Stomach smooth muscle (tissue), 2 donors: ENCODE data around the gene PDS5A.
"Not testable (repeated sequence)": the region's sequence is repeated elsewhere in the genome, so short reads cannot be mapped to it uniquely, and the experiment has no call there.

Source experiments
- H3K27ac ChIP-seq: one replicate; pipeline ENCODE4 v1.7.0; 2013; ENCODE audit warnings: mild to moderate bottlenecking, low read length, inconsistent platforms
- H3K27me3 ChIP-seq, 2 donors: one replicate each; pipeline ENCODE4 v1.7.0; 2013; ENCODE audit warnings: low read length in 2 of 2; ENCODE audit not compliant: insufficient read depth in 2 of 2, control insufficient read depth in 1 of 2
- H3K36me3 ChIP-seq, 2 donors: one replicate each; pipeline ENCODE4 v1.7.0; 2013; ENCODE audit warnings: low read length in 2 of 2; ENCODE audit not compliant: control insufficient read depth in 2 of 2, insufficient read depth in 2 of 2
- H3K4me1 ChIP-seq: one replicate; pipeline ENCODE4 v1.7.0; 2013; ENCODE audit warnings: low read length; ENCODE audit not compliant: control insufficient read depth, insufficient read depth
- H3K4me3 ChIP-seq, 2 donors: one replicate each; pipeline ENCODE4 v1.7.0; 2013; ENCODE audit warnings: low read length in 2 of 2
- H3K9ac ChIP-seq, 2 donors: one replicate each; pipeline ENCODE4 v1.7.0; 2013; ENCODE audit warnings: low read length in 2 of 2, mild to moderate bottlenecking in 1 of 2
- H3K9me3 ChIP-seq, 2 donors: one replicate each; pipeline ENCODE4 v1.7.0; 2013; ENCODE audit warnings: low read length in 2 of 2; ENCODE audit not compliant: control insufficient read depth in 2 of 2
- donor health status: healthy.
- donor health status: Pancreatic carcinoma.

Gene PDS5A

GRCh38 chr4:39994406-39994805 is 16.7 kb upstream of the PDS5A start:
- Histone ChIP-seq H3K9ac (no peak overlapping the region), H3K27me3 (no peaks in the 10 kb centered on the region), H3K4me3 (no peak overlapping the region), H3K9me3 (no peaks in the 10 kb centered on the region), H3K36me3 (no peaks in the 10 kb centered on the region), H3K27ac (no peak overlapping the region), H3K4me1 (no peaks in the 10 kb centered on the region)

GRCh38 chr4:39989381-39989780 is 11.7 kb upstream of the PDS5A start:
- H3K36me3 ChIP-seq, H3K9me3 ChIP-seq, H3K27ac ChIP-seq, H3K4me1 ChIP-seq, H3K9ac ChIP-seq, H3K4me3 ChIP-seq, H3K27me3 ChIP-seq: not testable (repeated sequence)

- H3K4me3 ChIP-seq: no peak overlapping the region
- no peak overlapping the region for H3K9ac ChIP-seq
- no peaks in the 10 kb centered on the region for H3K4me1 ChIP-seq
- no peaks in the 10 kb centered on the region for H3K27me3 ChIP-seq
- no peak overlapping the region for H3K27ac ChIP-seq
- no peaks in the 10 kb centered on the region for H3K9me3 ChIP-seq
- no peaks in the 10 kb centered on the region for H3K36me3 ChIP-seq
These were observed 9.8 kb upstream of the PDS5A start for GRCh38 chr4:39987485-39987884.

DNA sequence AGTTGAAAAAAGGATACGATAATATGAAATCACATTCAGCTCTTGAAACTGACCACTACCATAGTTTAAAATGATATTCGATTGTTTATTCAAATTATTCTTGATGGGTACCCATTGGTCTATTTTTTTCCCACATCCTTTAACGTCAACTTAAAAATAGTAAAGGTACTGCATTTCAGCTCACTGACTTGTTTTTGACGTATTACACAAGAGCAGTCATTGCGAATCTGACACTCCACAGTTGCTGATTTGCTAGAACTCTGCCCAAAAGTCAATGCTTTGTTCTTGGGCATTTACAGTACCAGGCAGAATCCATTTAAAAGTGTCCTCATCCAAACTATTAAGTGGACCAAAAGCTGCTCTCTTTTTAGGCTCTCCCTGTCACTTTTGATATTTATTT is 1.2 kb upstream of the PDS5A start:
- Histone ChIP-seq H3K27ac (no peak overlapping the region), H3K27me3 (no peaks in the 10 kb centered on the region), H3K9ac (no peak overlapping the region), H3K4me1 (peaks cover 11% of the 10 kb centered on the region), H3K9me3 (no peaks in the 10 kb centered on the region), H3K4me3 (no peak overlapping the region), H3K36me3 (peaks cover 4% of the 10 kb centered on the region in 2 donors)

GRCh38 chr4:39978378-39978775 is 666 bp upstream of the PDS5A start:
- peak overlapping the region; percentile 70 for H3K27ac ChIP-seq
- peak overlapping the region; percentile 83 to 84 for H3K4me3 ChIP-seq
- H3K36me3 ChIP-seq: peaks cover 7% of the 10 kb centered on the region in 2 donors
- H3K4me1 ChIP-seq: peaks cover 11% of the 10 kb centered on the region
- no peaks in the 10 kb centered on the region for H3K9me3 ChIP-seq
- H3K9ac ChIP-seq: peak overlapping the region; percentile 81 to 92
- no peaks in the 10 kb centered on the region for H3K27me3 ChIP-seq

GRCh38 chr4:39976945-39977488 is 694 bp downstream of the PDS5A start:
- H3K4me3 ChIP-seq: peak overlapping the region; percentile 80 to 83
- no peaks in the 10 kb centered on the region for H3K27me3 ChIP-seq
- H3K9me3 ChIP-seq: no peaks in the 10 kb centered on the region
- peaks cover 13% of the 10 kb centered on the region for H3K4me1 ChIP-seq
- peaks cover 10 to 11% of the 10 kb centered on the region in 2 donors for H3K36me3 ChIP-seq
- peak overlapping the region; percentile 83 for H3K27ac ChIP-seq
- H3K9ac ChIP-seq: peak overlapping the region; percentile 86 to 94

DNA sequence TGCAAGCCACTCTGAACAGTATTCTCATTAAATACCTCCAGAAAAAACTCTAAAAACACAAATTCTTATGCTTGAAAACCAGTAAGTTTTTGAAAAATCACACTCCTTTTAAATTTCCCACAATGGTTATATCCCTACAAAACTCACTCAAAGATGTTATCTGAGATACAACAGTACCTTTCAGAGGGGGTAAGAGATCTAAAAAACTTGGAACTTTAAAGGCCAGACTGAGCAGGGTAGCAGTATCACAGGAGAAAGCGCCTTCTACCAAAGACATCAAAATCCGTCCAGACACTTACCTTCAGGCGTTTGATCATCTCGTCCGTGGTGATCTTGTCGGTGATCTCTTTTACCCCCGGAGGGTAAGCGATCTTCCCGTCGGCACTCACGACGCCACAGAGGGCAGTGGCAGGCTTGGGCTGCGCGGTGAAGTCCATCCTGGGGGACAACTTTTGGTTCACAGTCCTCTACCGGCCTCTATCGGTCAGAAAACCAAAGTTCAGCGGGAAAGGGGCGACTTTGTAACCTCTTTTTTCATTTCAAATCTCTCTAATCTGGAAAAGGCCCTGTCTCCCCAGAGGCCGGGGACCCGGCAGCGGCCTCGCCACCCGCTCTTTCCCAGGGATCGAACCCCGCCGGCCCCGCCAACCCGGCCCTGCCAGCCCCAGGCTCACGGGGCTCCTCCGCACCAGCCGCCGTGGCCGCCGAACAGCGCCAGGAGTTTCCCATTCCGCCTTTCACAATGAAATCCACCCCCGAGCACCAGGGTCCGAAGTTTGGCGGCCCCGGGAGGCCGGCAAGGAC is 1.4 kb downstream of the PDS5A start:
- H3K36me3 ChIP-seq: peaks cover 10 to 11% of the 10 kb centered on the region in 2 donors
- H3K4me3 ChIP-seq: peak overlapping the region; percentile 80 to 83
- H3K27me3 ChIP-seq: no peaks in the 10 kb centered on the region
- H3K9ac ChIP-seq: peak overlapping the region; percentile 86 to 94
- H3K9me3 ChIP-seq: no peaks in the 10 kb centered on the region
- H3K4me1 ChIP-seq: peaks cover 13% of the 10 kb centered on the region
- H3K27ac ChIP-seq: peak overlapping the region; percentile 83

- peaks cover 20% of the 10 kb centered on the region for H3K4me1 ChIP-seq
- no peak overlapping the region for H3K4me3 ChIP-seq
- H3K36me3 ChIP-seq: peaks cover 10 to 11% of the 10 kb centered on the region in 2 donors
- no peaks in the 10 kb centered on the region for H3K27me3 ChIP-seq
- no peak overlapping the region for H3K27ac ChIP-seq
- peak overlapping the region; percentile 21 to 94 for H3K9ac ChIP-seq
- H3K9me3 ChIP-seq: no peaks in the 10 kb centered on the region
These were observed 2.1 kb downstream of the PDS5A start for GRCh38 chr4:39975488-39976089.

DNA sequence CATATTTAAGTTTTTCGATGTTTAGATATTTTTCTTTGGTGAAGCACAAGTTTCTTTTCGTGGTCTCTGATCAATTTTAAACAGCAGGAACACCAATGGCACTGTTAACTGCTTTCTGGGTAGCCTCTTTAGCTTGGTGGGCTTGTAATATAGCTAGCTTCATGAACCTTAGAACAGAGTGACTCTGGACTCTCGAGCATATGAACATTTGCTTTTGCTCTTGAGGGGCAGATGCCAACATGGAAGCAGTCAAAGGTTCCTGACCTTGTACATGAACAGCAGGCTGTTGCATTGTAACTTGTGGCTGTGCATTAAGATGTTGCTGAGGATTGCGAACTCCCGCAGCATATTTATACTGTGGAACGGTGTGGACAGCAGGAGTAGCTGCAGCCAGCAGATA is 4.7 kb downstream of the PDS5A start:
- not testable (repeated sequence) for H3K27ac ChIP-seq, H3K9ac ChIP-seq, H3K27me3 ChIP-seq, H3K9me3 ChIP-seq, H3K4me3 ChIP-seq
- peaks cover 18% of the 10 kb centered on the region for H3K4me1 ChIP-seq
- peaks cover 10 to 11% of the 10 kb centered on the region in 2 donors for H3K36me3 ChIP-seq

- no peak overlapping the region for H3K27ac ChIP-seq
These were observed 6.8 kb downstream of the PDS5A start for GRCh38 chr4:39970671-39971640.

More at GRCh38 chr4:39970671-39971640, 6.8 kb downstream of the PDS5A start:
- Histone ChIP-seq H3K4me3 (no peak overlapping the region), H3K27me3 (no peaks in the 10 kb centered on the region), H3K36me3 (peaks cover 10 to 11% of the 10 kb centered on the region in 2 donors), H3K4me1 (peaks cover 12% of the 10 kb centered on the region), H3K9ac (no peak overlapping the region), H3K9me3 (no peaks in the 10 kb centered on the region)
